BLaER1 (cell line): ENCODE data around the gene R3HCC1L.

Experiments
- H3K27ac ChIP-seq: shearing (Covaris generic); formaldehyde crosslinking; 2 replicates; pipeline ENCODE4 v1.8.1; 2022
- H3K27me3 ChIP-seq: shearing (Covaris generic); formaldehyde crosslinking; 2 replicates; pipeline ENCODE4 v1.8.1; 2022
- H3K36me3 ChIP-seq: shearing (Covaris generic); formaldehyde crosslinking; 2 replicates; pipeline ENCODE4 v1.8.1; 2022
- H3K4me1 ChIP-seq: shearing (Covaris generic); formaldehyde crosslinking; 2 replicates; pipeline ENCODE4 v1.8.1; 2022
- H3K4me2 ChIP-seq: shearing (Covaris generic); formaldehyde crosslinking; 2 replicates; pipeline ENCODE4 v1.8.1; 2022
- H3K4me3 ChIP-seq: shearing (Covaris generic); formaldehyde crosslinking; 2 replicates; pipeline ENCODE4 v1.8.1; 2022
- H3K9ac ChIP-seq: shearing (Covaris generic); formaldehyde crosslinking; 2 replicates; pipeline ENCODE4 v1.8.1; 2022
- H3K9me3 ChIP-seq: shearing (Covaris generic); formaldehyde crosslinking; 2 replicates; pipeline ENCODE4 v1.8.1; 2022
- H4K20me1 ChIP-seq: shearing (Covaris generic); formaldehyde crosslinking; 2 replicates; pipeline ENCODE4 v1.8.1; 2022
- Cebpa-rat ChIP-seq: shearing (Covaris generic); IDR thresholded peaks from 2 replicates; pipeline ENCODE4 v1.8.1; 2022

The R3HCC1L gene

GRCh38 chr10:98242823-98243222 lies 108.4 kb downstream of the R3HCC1L start:
- no peak for TF ChIP-seq Cebpa-rat
- peaks cover 65% of the 10 kb centered on the region for H3K36me3 ChIP-seq

GRCh38 chr10:98244141-98244540 lies 109.7 kb downstream of the R3HCC1L start:
- Histone ChIP-seq H3K9ac (no peak overlapping the region), H3K4me3 (no peak overlapping the region), H3K27ac (no peak overlapping the region), H4K20me1 (peaks cover 15% of the 10 kb centered on the region), H3K4me2 (no peak overlapping the region), H3K9me3 (no peaks in the 10 kb centered on the region), H3K36me3 (peaks cover 65% of the 10 kb centered on the region), H3K27me3 (no peaks in the 10 kb centered on the region), H3K4me1 (peaks cover 22% of the 10 kb centered on the region)
- no peak for TF ChIP-seq Cebpa-rat

More at GRCh38 chr10:98242823-98243222, 108.4 kb downstream of the R3HCC1L start:
- Histone ChIP-seq H3K4me2 (no peak overlapping the region), H3K4me3 (no peak overlapping the region), H4K20me1 (peaks cover 15% of the 10 kb centered on the region), H3K9ac (no peak overlapping the region), H3K9me3 (no peaks in the 10 kb centered on the region), H3K27me3 (no peaks in the 10 kb centered on the region), H3K4me1 (peaks cover 20% of the 10 kb centered on the region), H3K27ac (no peak overlapping the region)

- Histone ChIP-seq H3K4me3 (no peak overlapping the region), H3K9me3 (no peaks in the 10 kb centered on the region), H3K9ac (no peak overlapping the region), H3K27me3 (no peaks in the 10 kb centered on the region), H3K4me1 (peaks cover 22% of the 10 kb centered on the region), H4K20me1 (peaks cover 15% of the 10 kb centered on the region), H3K36me3 (peaks cover 65% of the 10 kb centered on the region), H3K27ac (no peak overlapping the region), H3K4me2 (no peak overlapping the region)
- TF ChIP-seq Cebpa-rat, result no peak
Observed at GRCh38 chr10:98244586-98244985, 110.1 kb downstream of the R3HCC1L start.

- Histone ChIP-seq H3K27ac (peak overlapping the region; percentile 47), H3K27me3 (no peaks in the 10 kb centered on the region), H3K9ac (peak overlapping the region; percentile 32; the same call in 1 of the 2 replicates), H3K4me2 (peak overlapping the region; percentile 69), H3K4me3 (no peak overlapping the region), H3K4me1 (peaks cover 22% of the 10 kb centered on the region), H3K36me3 (peaks cover 78% of the 10 kb centered on the region), H3K9me3 (no peaks in the 10 kb centered on the region), H4K20me1 (peaks cover 15% of the 10 kb centered on the region)
- no peak for TF ChIP-seq Cebpa-rat
Observed at GRCh38 chr10:98246911-98247805, 112.7 kb downstream of the R3HCC1L start.

GRCh38 chr10:98248018-98248417 lies 113.6 kb downstream of the R3HCC1L start:
- peaks cover 22% of the 10 kb centered on the region for H3K4me1 ChIP-seq
- H4K20me1 ChIP-seq, result peaks cover 15% of the 10 kb centered on the region
- peak overlapping the region; percentile 69; the same call in 1 of the 2 replicates for H3K4me2 ChIP-seq
- no peak overlapping the region for H3K4me3 ChIP-seq
- no peak overlapping the region for H3K27ac ChIP-seq
- H3K9me3 ChIP-seq, result no peaks in the 10 kb centered on the region
- no peak overlapping the region for H3K9ac ChIP-seq
- H3K36me3 ChIP-seq, result peaks cover 80% of the 10 kb centered on the region
- no peaks in the 10 kb centered on the region for H3K27me3 ChIP-seq
- TF ChIP-seq Cebpa-rat, result no peak

GRCh38 chr10:98249134-98249533 lies 114.7 kb downstream of the R3HCC1L start:
- H3K4me1 ChIP-seq, result peaks cover 33% of the 10 kb centered on the region
- no peaks in the 10 kb centered on the region for H3K9me3 ChIP-seq
- H3K4me2 ChIP-seq, result no peak overlapping the region
- TF ChIP-seq Cebpa-rat, result no peak
- no peak overlapping the region for H3K9ac ChIP-seq
- H3K27ac ChIP-seq, result no peak overlapping the region
- H3K4me3 ChIP-seq, result no peak overlapping the region
- peaks cover 15% of the 10 kb centered on the region for H4K20me1 ChIP-seq
- H3K27me3 ChIP-seq, result no peaks in the 10 kb centered on the region
- peaks cover 76% of the 10 kb centered on the region for H3K36me3 ChIP-seq

GRCh38 chr10:98251399-98251798 lies 116.9 kb downstream of the R3HCC1L start:
- peaks cover 15% of the 10 kb centered on the region for H4K20me1 ChIP-seq
- no peak overlapping the region for H3K4me2 ChIP-seq
- H3K36me3 ChIP-seq, result peaks cover 53% of the 10 kb centered on the region
- no peak for TF ChIP-seq Cebpa-rat
- H3K27me3 ChIP-seq, result no peaks in the 10 kb centered on the region
- no peak overlapping the region for H3K4me3 ChIP-seq
- no peaks in the 10 kb centered on the region for H3K9me3 ChIP-seq
- H3K4me1 ChIP-seq, result peaks cover 50% of the 10 kb centered on the region
- no peak overlapping the region for H3K27ac ChIP-seq
- H3K9ac ChIP-seq, result no peak overlapping the region

- peaks cover 50% of the 10 kb centered on the region for H3K36me3 ChIP-seq
Observed at GRCh38 chr10:98252464-98252863, 118.0 kb downstream of the R3HCC1L start.

GRCh38 chr10:98253499-98253898 lies 119.0 kb downstream of the R3HCC1L start:
- TF ChIP-seq Cebpa-rat, result no peak
- H3K9ac ChIP-seq, result no peak overlapping the region
- H3K27me3 ChIP-seq, result no peaks in the 10 kb centered on the region
- H3K4me1 ChIP-seq, result peaks cover 54% of the 10 kb centered on the region
- H3K9me3 ChIP-seq, result no peaks in the 10 kb centered on the region
- no peak overlapping the region for H3K4me2 ChIP-seq
- H4K20me1 ChIP-seq, result no peaks in the 10 kb centered on the region
- H3K36me3 ChIP-seq, result peaks cover 40% of the 10 kb centered on the region
- H3K27ac ChIP-seq, result no peak overlapping the region
- no peak overlapping the region for H3K4me3 ChIP-seq

More at GRCh38 chr10:98252464-98252863, 118.0 kb downstream of the R3HCC1L start:
- peaks cover 4% of the 10 kb centered on the region for H4K20me1 ChIP-seq
- no peak overlapping the region for H3K9ac ChIP-seq
- no peak overlapping the region for H3K4me2 ChIP-seq
- TF ChIP-seq Cebpa-rat, result no peak
- H3K4me3 ChIP-seq, result no peak overlapping the region
- H3K27ac ChIP-seq, result peak overlapping the region; percentile 50; the same call in 1 of the 2 replicates
- H3K9me3 ChIP-seq, result no peaks in the 10 kb centered on the region
- peaks cover 50% of the 10 kb centered on the region for H3K4me1 ChIP-seq
- no peaks in the 10 kb centered on the region for H3K27me3 ChIP-seq

- H3K9ac ChIP-seq, result peak overlapping the region; percentile 20; the same call in 1 of the 2 replicates
- TF ChIP-seq Cebpa-rat, result no peak
- peak overlapping the region; percentile 97 for H3K4me2 ChIP-seq
- H3K9me3 ChIP-seq, result no peaks in the 10 kb centered on the region
- no peak overlapping the region for H3K4me3 ChIP-seq
- no peaks in the 10 kb centered on the region for H4K20me1 ChIP-seq
- H3K27ac ChIP-seq, result peak overlapping the region; percentile 80
- no peaks in the 10 kb centered on the region for H3K27me3 ChIP-seq
- peaks cover 31% of the 10 kb centered on the region for H3K36me3 ChIP-seq
- peaks cover 63% of the 10 kb centered on the region for H3K4me1 ChIP-seq
Observed at GRCh38 chr10:98254234-98254974, 119.9 kb downstream of the R3HCC1L start.
